Retinal pigment epithelial cell (primary cell): ENCODE measurements around the gene RGL1.
A peak's percentile ranks its signal among the peaks of the same experiment; 100 is the strongest.

Experiments
- DNase-seq: peaks from one replicate; pipeline ENCODE4 v3.0.0-alpha.2; 2010; ENCODE audit warnings: low read depth
- H3K4me3 ChIP-seq: 2 replicates; pipeline ENCODE4 v1.5.1; 2011; ENCODE audit warnings: mild to moderate bottlenecking, low read length, control low read depth, moderate library complexity
- TF ChIP-seq, protein P1 (sequence below): conservative IDR thresholded peaks from 2 replicates; pipeline ENCODE4 v1.5.1; 2011; ENCODE audit warnings: low read depth, low read length, control low read depth, inconsistent platforms

RGL1 gene

DNA sequence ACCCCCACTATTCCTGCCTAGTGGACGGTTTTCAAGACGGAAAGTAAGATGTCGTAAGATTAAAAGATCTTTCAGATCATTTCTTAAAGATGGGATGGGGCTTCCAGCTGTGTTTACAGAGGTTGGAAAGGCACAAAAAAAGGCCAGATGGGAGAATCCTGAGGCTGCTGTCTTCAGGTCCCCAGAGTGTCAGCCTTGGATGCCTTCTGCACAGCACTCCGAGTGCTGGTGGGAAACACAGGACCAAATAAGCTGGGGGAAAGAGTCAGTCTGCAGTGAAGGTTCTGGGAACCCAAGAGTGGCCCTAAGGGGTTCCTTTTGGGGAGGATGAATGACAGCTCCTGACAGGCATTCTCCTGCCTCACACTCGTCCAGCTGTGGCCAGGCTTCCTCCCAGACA is 136.1 kb downstream of the RGL1 start:
- TF ChIP-seq, protein P1, sequence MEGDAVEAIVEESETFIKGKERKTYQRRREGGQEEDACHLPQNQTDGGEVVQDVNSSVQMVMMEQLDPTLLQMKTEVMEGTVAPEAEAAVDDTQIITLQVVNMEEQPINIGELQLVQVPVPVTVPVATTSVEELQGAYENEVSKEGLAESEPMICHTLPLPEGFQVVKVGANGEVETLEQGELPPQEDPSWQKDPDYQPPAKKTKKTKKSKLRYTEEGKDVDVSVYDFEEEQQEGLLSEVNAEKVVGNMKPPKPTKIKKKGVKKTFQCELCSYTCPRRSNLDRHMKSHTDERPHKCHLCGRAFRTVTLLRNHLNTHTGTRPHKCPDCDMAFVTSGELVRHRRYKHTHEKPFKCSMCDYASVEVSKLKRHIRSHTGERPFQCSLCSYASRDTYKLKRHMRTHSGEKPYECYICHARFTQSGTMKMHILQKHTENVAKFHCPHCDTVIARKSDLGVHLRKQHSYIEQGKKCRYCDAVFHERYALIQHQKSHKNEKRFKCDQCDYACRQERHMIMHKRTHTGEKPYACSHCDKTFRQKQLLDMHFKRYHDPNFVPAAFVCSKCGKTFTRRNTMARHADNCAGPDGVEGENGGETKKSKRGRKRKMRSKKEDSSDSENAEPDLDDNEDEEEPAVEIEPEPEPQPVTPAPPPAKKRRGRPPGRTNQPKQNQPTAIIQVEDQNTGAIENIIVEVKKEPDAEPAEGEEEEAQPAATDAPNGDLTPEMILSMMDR: no peak
- H3K4me3 ChIP-seq: no peak overlapping the region
- no peak for DNase-seq

DNA sequence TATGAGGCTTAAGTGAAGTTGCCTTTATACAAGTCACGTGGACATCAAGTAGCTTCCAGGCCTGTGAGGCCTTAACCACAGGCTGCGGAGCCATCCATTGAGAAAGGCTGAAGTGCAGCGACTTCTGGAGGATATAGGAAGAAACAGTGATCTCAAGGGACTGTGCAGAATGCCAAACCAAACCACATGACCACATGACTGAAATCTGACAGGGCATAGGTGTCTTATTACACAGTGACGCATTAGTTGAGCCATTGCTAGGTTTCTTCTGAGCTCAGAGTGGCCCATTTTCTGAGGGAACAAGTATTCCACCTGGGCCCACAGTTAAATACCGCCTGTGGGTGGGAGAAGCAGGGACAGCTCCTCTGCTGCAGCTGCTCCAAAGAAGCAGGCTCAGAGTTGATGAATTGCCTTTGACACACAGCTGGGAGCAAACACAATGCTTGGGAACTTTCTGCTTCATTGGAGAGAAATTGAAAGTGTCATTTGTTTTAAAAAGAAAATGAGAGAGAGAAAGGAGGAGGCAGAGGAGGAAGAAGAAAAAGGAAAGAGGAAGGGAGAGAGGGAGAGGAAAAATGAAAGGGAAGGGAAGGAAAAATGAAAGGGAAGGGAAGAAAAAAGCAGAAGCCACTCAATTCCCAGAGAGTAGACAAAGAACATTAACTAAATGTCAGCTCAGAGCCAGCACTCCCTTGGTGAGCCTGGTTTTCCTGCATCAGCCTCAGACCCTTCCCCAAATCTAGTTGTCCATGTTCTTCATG is 138.2 kb downstream of the RGL1 start:
- no peak overlapping the region for H3K4me3 ChIP-seq
- peak; percentile 98 for DNase-seq
- TF ChIP-seq, protein P1: peak; percentile 36

DNA sequence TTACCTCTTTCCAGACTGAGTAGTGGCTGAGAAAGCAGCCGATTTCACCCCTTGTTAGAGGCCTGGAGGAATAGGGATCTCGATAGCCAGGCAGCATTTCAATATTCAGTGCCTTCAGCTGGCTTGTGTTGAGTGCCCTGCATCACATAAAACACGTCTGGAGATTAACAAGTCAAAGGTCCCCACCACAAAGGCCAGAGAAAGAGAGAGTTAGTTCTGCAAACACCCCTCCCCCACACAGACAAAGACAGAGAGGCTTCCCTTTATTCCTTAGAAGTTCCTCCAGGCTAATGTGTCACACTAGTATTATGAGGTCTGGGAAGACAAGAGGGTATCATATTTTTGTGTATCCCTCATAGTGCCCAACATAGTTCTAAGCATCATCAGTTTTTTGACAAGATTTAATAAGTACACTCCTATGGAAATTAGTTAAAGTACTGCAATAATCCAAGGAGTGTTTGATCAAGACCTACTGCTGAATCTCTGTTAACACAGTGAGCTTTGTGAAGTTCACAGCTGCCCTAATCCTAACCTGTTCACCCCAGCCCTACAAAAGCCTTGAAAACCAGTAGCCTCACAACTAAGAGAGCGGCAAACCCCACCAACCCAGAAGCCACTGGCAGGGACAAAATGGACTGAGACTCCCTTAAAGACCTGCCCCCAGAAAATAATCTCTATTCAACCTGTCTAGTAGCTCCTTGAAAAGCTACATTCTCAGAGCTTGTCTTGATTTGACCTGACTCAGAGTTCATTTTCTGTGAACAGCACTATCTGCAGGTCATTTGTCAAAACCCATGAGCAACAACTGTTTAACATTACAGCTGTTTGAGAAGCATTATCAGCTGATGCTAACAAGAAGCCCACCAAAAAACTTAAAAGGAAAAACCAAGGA is 140.8 kb downstream of the RGL1 start:
- no peak overlapping the region for H3K4me3 ChIP-seq
- DNase-seq: no peak
- TF ChIP-seq, protein P1: no peak

DNA sequence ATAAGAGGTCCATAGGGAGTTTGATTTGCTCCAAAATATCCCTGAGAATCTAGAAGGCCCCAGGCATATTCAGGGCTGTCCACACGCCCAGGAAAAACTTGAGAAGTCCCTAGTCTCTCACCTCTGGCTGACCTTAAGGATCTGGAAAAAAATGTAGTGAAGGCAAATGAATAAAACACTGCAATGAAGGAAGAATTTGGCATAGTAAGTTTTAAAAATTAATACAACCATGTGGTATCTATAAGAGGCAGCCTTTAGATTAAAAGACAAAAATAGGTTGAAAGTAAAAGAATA is 141.3 kb downstream of the RGL1 start:
- H3K4me3 ChIP-seq: no peak overlapping the region
- TF ChIP-seq, protein P1: no peak
- DNase-seq: no peak

DNA sequence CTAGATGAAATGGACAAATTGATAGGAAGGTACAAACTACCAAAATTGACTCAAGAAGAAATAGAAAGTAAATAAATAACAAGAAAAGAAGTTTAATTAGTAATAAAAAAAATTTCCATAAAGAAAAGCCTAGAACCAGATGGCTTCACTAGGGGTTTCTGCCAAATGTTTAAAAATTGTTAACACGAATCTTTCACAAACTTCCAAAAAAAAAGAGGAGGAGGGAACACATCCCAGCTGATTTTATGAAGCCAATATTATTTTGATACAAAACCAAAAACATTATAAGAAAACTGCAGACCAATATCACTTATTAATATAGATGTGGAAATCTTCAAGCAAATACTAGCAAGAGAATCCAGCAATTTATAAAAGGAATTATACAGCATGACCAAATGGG is 143.1 kb downstream of the RGL1 start:
- H3K4me3 ChIP-seq: no peak overlapping the region
- no peak for DNase-seq
- TF ChIP-seq, protein P1: no peak

DNA sequence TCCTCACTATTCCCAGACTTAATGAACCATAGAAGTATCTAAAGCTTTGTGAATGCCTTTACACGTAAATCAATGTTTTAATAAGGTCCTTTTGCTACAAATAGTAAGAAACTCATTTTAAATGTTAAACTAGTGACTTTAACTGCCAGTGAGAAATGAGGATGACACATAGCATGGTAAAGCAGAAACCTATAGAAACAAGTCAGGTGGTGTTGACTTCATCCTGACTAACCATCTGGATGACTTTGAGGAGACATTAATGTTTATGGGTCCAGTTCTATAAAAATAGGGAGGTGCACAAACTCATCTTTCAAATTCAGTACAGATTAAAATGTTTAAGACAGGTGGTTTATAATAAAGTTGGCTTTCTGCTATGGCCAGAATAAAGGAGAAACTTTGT is 147.2 kb downstream of the RGL1 start:
- DNase-seq: no peak

More for the DNA sequence above, 147.2 kb downstream of the RGL1 start:
- no peak overlapping the region for H3K4me3 ChIP-seq
- TF ChIP-seq, protein P1: no peak
